Ureter (tissue), 1 donor: ENCODE data around the gene NDST4. TPM values are rescaled to one million over a fixed set of nuclear protein-coding genes. Genes with fewer than 3 reads are reported as not detected.
"Not testable (repeated sequence)": the region's sequence is repeated elsewhere in the genome, so short reads cannot be mapped to it uniquely, and the experiment has no call there.

Source experiments
- DNase-seq: peaks from one replicate; pipeline ENCODE4 v3.0.0-alpha.2; 2020; ENCODE audit warnings: low spot score
- total RNA-seq: library from RNA; stranded (reverse); gene quantifications from one replicate; pipeline ENCODE4 v1.2.4, GENCODE V29; 2023
- donor health status: DM: yes; HTN: yes; CAD: no.

NDST4 gene
- total RNA-seq, 1 donor from 2014 or later = not detected

- DNase-seq = no peak
These were observed 58.6 kb downstream of the NDST4 start for GRCh38 chr4:115054836-115055235.

- DNase-seq = no peak
These were observed 60.1 kb downstream of the NDST4 start for GRCh38 chr4:115053313-115053712.

DNA sequence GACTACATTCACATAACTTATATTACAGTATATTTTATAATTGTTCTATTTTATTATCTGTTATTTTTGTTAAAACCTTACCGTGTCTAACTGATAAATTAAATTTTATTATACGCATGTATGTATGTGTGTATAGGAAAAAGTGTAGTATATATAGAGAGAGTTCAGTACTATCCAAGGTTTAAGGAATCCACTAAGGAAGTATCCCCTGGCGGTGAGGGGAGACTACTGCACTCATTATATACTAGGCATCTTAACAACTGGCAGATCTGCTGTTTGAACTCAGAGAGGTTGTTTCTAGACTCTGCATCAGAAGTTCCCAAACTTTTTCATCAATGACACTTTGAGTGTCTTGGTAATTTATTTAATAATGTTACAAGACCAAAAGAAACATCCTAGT lies 70.9 kb downstream of the NDST4 start:
- no peak for DNase-seq

GRCh38 chr4:115030281-115030680 lies 83.1 kb downstream of the NDST4 start:
- DNase-seq = no peak

DNA sequence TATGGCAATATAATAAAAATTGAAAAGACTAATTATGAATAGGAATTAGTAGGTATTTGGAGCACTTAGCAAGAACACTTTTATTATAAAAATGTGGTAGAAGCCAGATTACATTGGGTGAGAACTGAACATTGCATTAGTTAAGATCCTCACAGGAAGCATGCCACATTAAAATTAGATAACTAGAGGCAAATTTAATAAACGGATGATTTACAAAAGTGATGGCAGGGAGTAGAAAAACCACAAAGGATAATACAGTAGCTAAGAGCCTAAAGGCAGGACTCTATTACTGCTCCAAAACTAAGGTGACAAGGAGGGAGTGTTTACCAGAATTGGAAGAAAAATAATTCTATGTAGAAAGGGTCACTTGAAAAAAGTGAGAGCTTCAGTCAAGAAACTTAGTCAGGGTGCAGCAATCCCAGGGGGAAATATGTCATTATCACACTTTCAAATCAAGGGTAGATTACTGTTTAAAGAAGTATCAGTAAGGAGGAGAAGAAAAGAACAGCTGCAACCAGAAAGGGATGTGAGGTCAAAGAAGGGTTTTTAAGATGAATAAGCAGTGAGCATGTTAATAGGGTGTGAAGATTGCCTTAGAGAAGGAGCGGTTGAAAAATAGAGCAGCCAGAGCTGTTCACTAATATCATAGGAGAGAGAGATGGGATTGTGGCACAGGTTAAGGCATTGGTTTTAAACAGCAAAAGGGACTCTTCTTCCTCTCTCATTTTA lies 84.6 kb downstream of the NDST4 start:
- no peak for DNase-seq

DNA sequence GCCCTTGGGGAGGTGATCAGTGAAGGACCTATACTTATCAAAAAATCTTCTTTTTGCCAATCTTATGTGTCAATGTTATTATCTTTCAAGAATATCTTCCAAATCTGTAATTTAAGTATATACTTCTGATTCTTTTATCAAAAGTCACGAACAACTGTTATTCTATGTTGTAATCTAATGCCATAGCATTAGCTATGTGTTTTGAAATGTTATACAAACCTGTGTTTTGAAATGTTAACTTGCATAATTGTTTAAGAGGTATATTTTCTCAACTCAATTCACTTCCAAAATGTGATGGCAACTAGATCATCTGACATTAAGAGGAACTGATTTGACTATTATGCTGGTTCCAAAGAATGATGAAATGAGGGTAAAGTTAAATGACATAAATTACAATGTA lies 113.5 kb downstream of the NDST4 start:
- DNase-seq = no peak

GRCh38 chr4:114998316-114998715 lies 115.1 kb downstream of the NDST4 start:
- no peak for DNase-seq

DNA sequence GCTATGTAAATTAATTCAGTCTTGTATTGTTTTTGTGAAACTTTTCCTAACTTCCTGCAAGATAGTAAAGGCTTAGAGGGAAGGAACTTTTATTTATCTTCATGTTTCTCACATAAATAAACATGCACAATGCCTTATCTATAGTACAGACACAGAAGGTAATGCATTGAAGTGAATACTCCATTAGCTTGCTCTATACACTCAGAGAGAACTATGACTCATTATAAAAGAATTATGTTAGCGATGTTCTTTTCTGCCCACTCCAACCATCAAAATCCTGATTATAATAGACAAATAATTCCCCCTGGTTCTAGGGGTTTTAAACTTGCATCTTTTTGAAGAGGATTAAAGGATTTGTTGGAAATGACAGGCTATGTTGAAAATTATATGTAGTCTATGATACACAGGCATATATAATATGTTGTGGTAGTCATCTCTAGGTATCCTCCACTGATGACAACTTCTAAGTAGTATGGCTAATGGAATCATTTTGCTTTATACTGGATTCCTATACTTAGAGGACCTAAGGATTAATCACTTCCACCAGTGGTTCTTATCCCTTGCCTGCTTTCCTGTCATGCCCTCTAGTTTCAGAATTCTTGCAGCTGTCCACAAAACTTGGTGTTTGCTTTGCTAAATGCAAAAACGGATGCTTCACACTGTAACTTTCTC lies 115.7 kb downstream of the NDST4 start:
- DNase-seq = no peak

DNA sequence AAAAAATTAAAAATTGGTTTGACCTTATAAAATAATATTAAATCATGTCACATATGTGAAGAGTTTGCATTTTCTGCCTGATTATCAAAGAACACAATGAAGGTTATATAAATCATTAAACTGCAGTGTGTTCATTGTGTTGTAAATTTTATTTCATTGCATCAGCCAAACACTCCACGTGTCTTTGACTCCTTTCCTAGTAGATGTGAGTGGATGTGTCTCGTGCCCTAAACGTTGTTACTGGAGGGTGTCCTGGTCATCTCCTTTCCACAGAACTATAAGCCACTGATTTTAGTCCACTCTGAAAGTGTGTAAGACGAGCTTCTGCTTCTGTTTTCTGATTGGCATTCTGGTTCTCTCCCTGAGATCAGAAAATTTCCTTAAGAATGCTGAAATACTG lies 127.3 kb downstream of the NDST4 start:
- DNase-seq = no peak

DNA sequence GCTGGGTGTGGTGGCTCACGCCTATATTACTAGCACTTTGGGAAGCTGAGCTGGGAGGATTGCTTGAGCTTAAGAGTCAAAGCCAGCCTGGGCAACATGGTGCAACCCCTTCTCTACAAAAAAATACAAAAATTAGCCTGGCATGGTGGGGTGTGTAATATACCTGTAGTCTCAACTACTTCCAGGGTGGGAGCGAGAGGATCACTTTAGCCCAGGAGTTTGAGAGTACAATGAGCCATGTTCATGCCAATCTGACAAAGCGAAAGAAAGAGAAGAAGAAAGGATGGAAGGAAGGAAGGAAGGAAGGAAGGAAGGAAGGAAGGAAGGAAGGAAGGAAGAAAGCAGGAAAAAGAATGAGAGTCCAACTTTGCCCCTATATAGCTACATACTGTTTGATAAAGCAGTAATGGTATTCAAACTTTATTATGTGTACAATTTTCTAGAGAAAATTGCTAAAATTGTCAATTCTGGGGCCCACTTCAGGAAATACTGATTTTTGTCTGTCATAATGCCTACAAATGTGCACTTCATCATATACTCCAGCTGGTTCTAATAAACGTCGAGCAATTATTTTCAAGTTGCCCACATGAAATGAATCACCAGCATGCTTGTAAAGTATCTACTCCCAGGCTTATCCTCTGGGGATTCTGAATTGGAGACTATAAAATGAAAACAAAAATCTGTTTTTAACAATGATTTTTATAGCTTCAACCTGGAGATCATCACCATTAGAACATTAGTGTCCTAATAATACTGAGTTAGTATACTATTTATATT lies 132.3 kb downstream of the NDST4 start:
- no peak for DNase-seq

DNA sequence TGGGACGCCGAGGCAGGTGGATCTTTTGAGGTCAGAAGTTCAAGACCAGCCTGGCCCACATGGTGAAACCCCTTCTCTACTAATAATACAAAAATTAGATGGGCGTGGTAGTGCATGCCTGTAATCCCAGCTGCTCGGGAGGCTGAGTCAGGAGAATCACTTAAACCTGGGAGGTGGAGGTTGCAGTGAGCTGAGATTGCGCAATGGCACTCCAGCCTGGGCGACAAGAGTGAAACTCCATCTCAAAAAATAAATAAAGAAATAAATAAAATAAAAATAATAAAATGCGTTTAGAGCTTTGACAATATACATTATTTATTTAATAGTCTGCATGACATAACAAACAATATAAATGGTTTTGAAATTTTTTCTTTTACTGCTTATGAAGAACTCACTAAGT lies 133.0 kb downstream of the NDST4 start:
- not testable (repeated sequence) for DNase-seq

DNA sequence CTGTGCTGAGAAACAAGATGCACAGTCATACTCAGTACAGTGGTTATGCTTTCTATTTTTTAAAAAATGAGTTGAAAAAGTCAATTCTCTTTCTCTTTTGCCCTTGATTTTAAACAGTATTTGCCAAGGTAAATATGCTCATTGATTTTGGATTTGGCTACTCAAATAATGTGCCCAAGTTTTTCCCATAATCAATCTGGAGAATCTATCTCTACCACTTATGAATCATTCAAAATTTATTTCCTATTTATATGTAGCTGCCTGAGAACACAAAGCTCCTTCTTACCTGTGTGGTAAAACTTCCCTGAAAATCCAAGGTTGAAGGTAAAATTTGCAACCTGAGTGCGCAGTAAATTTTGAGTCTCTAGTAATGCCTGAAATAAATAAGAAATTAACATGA lies 136.5 kb downstream of the NDST4 start:
- no peak for DNase-seq

GRCh38 chr4:114964026-114964425 lies 149.4 kb downstream of the NDST4 start:
- DNase-seq = no peak

DNA sequence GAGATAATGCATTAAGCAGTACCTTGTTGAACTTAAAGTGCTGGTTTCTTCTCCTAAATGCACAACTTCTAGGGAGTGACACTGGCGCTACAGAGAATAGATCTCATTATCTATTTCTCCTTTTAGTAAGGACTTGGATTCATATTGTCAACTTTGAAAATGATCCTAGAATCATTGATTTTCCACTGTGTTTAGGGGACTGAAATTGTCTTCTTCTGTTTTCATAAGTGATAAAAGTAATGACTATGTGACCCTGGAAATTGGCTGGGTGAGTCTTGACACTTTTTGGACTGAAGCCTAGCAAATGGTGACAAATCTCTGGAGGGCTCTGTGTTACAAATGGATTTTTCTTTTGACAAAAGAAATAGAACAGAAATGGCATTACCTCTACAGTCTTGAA lies 167.8 kb downstream of the NDST4 start:
- DNase-seq = no peak

DNA sequence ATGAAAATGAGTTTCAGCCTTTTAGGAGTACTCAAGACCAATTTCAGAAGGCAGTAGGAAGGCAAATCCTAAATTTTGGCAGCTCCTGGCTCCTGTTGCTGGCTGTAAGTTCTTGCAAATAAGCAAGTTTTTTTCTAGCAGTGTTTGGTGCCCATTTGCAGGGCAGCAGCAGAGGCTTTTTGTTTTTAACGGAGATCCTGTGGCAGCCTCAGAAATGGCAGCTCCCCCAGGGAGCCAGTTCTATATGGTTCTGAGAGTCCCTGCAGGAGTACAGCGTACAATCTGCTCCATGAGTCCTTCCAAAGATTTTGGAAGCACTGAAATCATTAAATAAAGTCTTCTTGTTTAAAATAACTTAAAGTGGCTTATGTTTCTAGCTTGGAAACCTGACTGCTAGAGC lies 171.9 kb downstream of the NDST4 start:
- no peak for DNase-seq

DNA sequence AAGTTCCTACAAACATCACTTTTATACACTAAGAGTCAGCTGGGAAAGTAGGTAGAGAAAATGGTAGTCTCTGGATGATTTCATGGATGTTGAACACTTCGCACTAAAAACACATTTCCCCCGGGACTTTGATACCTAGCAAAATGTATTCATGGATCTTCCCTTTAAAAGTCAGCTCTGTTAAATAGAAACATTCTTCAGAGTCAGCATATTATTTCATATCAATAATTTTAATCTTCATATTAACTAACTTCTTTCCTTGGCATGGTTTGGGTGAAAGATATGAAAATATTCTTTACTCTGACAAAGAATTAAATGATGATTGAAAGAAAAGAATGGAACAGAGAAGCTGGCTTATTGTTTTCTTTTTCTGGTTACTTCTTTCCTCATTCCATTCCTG lies 185.5 kb downstream of the NDST4 start:
- DNase-seq = no peak

DNA sequence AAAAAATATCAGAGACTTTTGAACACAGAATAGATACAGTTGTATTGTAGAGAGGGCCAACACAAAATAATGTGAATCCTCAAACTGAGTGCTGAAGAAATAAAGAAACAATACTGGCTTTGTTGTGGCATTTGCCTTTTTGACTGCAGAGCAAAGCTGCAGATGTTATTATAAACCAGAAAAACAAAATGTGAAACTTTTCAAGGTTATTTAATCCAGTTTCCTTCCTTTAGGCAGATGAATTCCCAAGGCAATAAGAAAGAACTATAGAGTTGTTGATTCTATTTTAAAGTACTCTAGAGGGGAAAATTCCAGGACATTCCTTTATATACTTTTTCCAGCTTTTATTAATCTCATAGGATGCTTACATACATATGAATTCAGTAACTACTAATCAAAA lies 186.8 kb downstream of the NDST4 start:
- DNase-seq = no peak

GRCh38 chr4:114924311-114924710 lies 189.1 kb downstream of the NDST4 start:
- DNase-seq = no peak

- DNase-seq = no peak
These were observed 190.9 kb downstream of the NDST4 start for GRCh38 chr4:114922592-114922933.

DNA sequence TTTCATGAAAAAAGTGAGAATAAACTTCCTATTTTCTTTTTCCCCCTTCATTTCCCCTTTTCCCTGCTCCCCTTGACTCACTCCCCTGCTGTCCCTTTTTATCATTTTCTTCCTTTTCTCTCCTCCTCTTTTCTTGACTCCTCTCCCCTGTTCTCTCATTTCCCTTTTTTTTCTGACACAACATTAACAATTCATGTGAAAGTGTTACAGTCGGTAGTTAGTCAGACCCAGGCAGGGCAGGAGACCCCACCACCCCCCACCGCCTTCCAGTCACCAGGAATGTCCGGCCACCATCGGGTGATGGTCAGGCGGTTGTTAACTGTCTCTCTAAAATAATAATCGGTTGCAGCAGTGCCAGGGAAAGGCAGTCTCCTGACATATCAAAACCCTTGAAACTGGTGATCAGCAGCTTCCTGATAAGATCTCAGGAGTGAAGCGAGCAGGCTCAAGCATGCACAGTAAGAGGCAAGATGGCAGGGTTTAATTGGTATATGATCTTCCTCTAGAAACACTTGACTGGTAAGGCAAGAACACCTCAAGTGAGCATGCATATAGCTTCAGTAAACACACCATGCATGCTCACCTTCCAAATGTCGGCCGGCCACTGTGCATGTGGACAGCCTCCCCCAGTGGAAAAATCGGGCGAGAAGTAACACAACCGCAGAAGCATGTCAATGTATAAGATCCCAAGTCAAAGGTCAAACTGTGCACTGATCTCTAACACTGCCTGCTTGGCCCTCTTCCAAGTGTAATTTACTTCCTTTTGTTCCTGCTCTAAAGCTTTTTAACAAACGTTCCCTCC lies 191.4 kb downstream of the NDST4 start:
- DNase-seq = no peak

DNA sequence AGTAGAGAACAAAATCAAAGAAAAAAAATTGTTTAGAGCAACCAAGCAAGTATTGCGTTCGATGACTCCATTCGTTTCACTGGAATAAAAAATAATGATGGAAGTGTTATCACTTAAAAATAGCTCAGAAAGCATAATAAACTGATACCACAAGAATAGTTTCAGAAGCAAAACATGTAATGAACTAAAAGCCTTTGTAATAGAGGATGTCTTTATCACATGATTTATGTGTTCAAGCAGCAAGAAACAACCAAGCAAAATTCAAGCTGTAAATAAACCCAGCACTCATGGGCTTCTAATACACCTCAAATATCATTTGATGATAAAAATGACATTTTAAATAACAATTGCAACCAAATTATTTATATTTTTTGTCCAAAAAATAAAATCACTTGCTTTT lies 192.2 kb downstream of the NDST4 start:
- DNase-seq = no peak

GRCh38 chr4:114911111-114911510 lies 202.3 kb downstream of the NDST4 start:
- DNase-seq = no peak
